ENCODE measurements around the gene ERCC3.
"Not testable (repeated sequence)": the region's sequence is repeated elsewhere in the genome, so short reads cannot be mapped to it uniquely, and the experiment has no call there.

Gene ERCC3

GRCh38 chr2:127278959-127279358, 15.0 kb downstream of the ERCC3 start:
- DNase-seq (ENCODE audit: low spot score): no peak

- no peak for DNase-seq (ENCODE audit: low spot score)
Observed at GRCh38 chr2:127277028-127277427, 16.9 kb downstream of the ERCC3 start.

- no peak for DNase-seq (ENCODE audit: low spot score)
Observed at GRCh38 chr2:127275789-127276188, 18.2 kb downstream of the ERCC3 start.

GRCh38 chr2:127275356-127275755, 18.6 kb downstream of the ERCC3 start:
- DNase-seq (ENCODE audit: low spot score): no peak

- no peak for DNase-seq (ENCODE audit: low spot score)
Observed at GRCh38 chr2:127270663-127271062, 23.3 kb downstream of the ERCC3 start.

GRCh38 chr2:127261804-127262406, 32.0 kb downstream of the ERCC3 start:
- DNase-seq (ENCODE audit: low spot score): no peak

GRCh38 chr2:127259355-127259754, 34.6 kb downstream of the ERCC3 start:
- DNase-seq (ENCODE audit: low spot score): no peak

- DNase-seq (ENCODE audit: low spot score): no peak
Observed at GRCh38 chr2:127256866-127257265, 37.1 kb downstream of the ERCC3 start.

- no peak for DNase-seq (ENCODE audit: low spot score)
Observed at GRCh38 chr2:127256381-127256780, 37.6 kb downstream of the ERCC3 start.

- no peak for DNase-seq (ENCODE audit: low spot score)
Observed at GRCh38 chr2:127255721-127256120, 38.2 kb downstream of the ERCC3 start.

- DNase-seq (ENCODE audit: low spot score): no peak
Observed at GRCh38 chr2:127255146-127255545, 38.8 kb downstream of the ERCC3 start.

- DNase-seq (ENCODE audit: low spot score): no peak
Observed at GRCh38 chr2:127254386-127254981, 39.5 kb downstream of the ERCC3 start.

GRCh38 chr2:127241184-127241583, 52.8 kb downstream of the ERCC3 start:
- not testable (repeated sequence) for DNase-seq (ENCODE audit: low spot score)

GRCh38 chr2:127239395-127239794, 54.5 kb downstream of the ERCC3 start:
- no peak for DNase-seq (ENCODE audit: low spot score)

- not testable (repeated sequence) for DNase-seq (ENCODE audit: low spot score)
Observed at GRCh38 chr2:127237768-127238167, 56.2 kb downstream of the ERCC3 start.

GRCh38 chr2:127235082-127235702, 58.8 kb downstream of the ERCC3 start:
- no peak for DNase-seq (ENCODE audit: low spot score)

GRCh38 chr2:127233710-127234109, 60.2 kb downstream of the ERCC3 start:
- DNase-seq (ENCODE audit: low spot score): no peak

- DNase-seq (ENCODE audit: low spot score): no peak
Observed at GRCh38 chr2:127231130-127231865, 62.6 kb downstream of the ERCC3 start.

GRCh38 chr2:127229555-127229954, 64.4 kb downstream of the ERCC3 start:
- no peak for DNase-seq (ENCODE audit: low spot score)

- no peak for DNase-seq (ENCODE audit: low spot score)
Observed at GRCh38 chr2:127228102-127228501, 65.8 kb downstream of the ERCC3 start.

GRCh38 chr2:127227264-127227660, 66.7 kb downstream of the ERCC3 start:
- DNase-seq (ENCODE audit: low spot score): not testable (repeated sequence)

- DNase-seq (ENCODE audit: low spot score): no peak
Observed at GRCh38 chr2:127226520-127227263, 67.3 kb downstream of the ERCC3 start.
